Neural cell (in vitro differentiated cells): ENCODE measurements around the gene C1orf105. TPM values are rescaled to one million over a fixed set of nuclear protein-coding genes. Genes with fewer than 3 reads are reported as not detected.

Experiments
- H2AFZ ChIP-seq: fragments of 200-600, 300-800 bp; sonication (generic), shearing (Covaris generic); 2 replicates; pipeline ENCODE4 v1.6.0; 2014; ENCODE audit warnings: low read depth, mild to moderate bottlenecking, antibody characterized with exemption, low read length, moderate library complexity
- H3F3A ChIP-seq: fragments of 200-600 bp; shearing (Covaris generic); 2 replicates; pipeline ENCODE4 v1.6.1; 2016; ENCODE audit warnings: mild to moderate bottlenecking, moderate library complexity, mixed read lengths, antibody characterized with exemption, low read length; ENCODE audit not compliant: insufficient read depth, poor library complexity, severe bottlenecking
- H3K27ac ChIP-seq: fragments of 200-600, 300-800 bp; sonication (generic), shearing (Covaris generic); 2 replicates; pipeline ENCODE4 v1.5.1; 2014; ENCODE audit warnings: mild to moderate bottlenecking, low read length, moderate library complexity
- H3K27me3 ChIP-seq: fragments of 300-800, 200-600 bp; sonication (generic), shearing (Covaris generic); 2 replicates; pipeline ENCODE4 v1.6.0; 2014; ENCODE audit warnings: mild to moderate bottlenecking, low read depth, low read length, moderate library complexity; ENCODE audit not compliant: insufficient read depth
- H3K36me3 ChIP-seq: fragments of 300-800, 200-600 bp; sonication (generic), shearing (Covaris generic); 2 replicates; pipeline ENCODE4 v1.5.1; 2014; ENCODE audit warnings: mild to moderate bottlenecking, antibody characterized with exemption, low read length, moderate library complexity; ENCODE audit not compliant: insufficient read depth
- H3K4me2 ChIP-seq: fragments of 300-800, 200-600 bp; sonication (generic), shearing (Covaris generic); 2 replicates; pipeline ENCODE4 v1.6.0; 2014; ENCODE audit warnings: mild to moderate bottlenecking, low read length
- H3K4me3 ChIP-seq: fragments of 300-800, 200-600 bp; sonication (generic), shearing (Covaris generic); 2 replicates; pipeline ENCODE4 v1.5.1; 2014; ENCODE audit warnings: mild to moderate bottlenecking, low read length, moderate library complexity
- H3K79me2 ChIP-seq: fragments of 200-600 bp; shearing (Covaris generic); replicated peaks from 2 replicates; pipeline ENCODE4 v1.6.0; 2014; ENCODE audit warnings: mild to moderate bottlenecking, low read length, moderate library complexity; ENCODE audit not compliant: insufficient read depth
- H3K9ac ChIP-seq: fragments of 300-800, 200-600 bp; sonication (generic), shearing (Covaris generic); 2 replicates; pipeline ENCODE4 v1.6.1; 2016; ENCODE audit warnings: mild to moderate bottlenecking, low read length, mixed read lengths
- H3K9me2 ChIP-seq: fragments of 200-600 bp; shearing (Covaris generic); 2 replicates; pipeline ENCODE4 v1.6.1; 2016; ENCODE audit warnings: mild to moderate bottlenecking, low read length, mixed read lengths; ENCODE audit not compliant: insufficient read depth
- H3K9me3 ChIP-seq: fragments of 200-600, 300-800 bp; sonication (generic), shearing (Covaris generic); 2 replicates; pipeline ENCODE4 v1.6.1; 2016; ENCODE audit warnings: mild to moderate bottlenecking, mixed run types, low read length, moderate library complexity, mixed read lengths
- H4K20me1 ChIP-seq: fragments of 200-600 bp; shearing (Covaris generic); 2 replicates; pipeline ENCODE4 v1.6.1; 2016; ENCODE audit warnings: mild to moderate bottlenecking, mixed run types; ENCODE audit not compliant: insufficient read depth
- EP300 ChIP-seq: fragments of 450-650 bp; conservative IDR thresholded peaks from 2 replicates; pipeline ENCODE4 v1.6.1; 2014; ENCODE audit warnings: antibody characterized with exemption, mild to moderate bottlenecking, moderate library complexity; ENCODE audit not compliant: poor library complexity, severe bottlenecking
- EZH2 ChIP-seq: fragments of 200-600, 300-800 bp; shearing (Covaris generic), sonication (generic); IDR thresholded peaks from 2 replicates; pipeline ENCODE4 v1.6.1; 2014; ENCODE audit warnings: antibody characterized with exemption, low read length, borderline replicate concordance, mild to moderate bottlenecking; ENCODE audit not compliant: insufficient read depth, poor library complexity, severe bottlenecking
- MXI1 ChIP-seq: fragments of 450-650 bp; conservative IDR thresholded peaks from 2 replicates; pipeline ENCODE4 v1.6.1; 2014; ENCODE audit warnings: antibody characterized with exemption, mild to moderate bottlenecking; ENCODE audit not compliant: poor library complexity, severe bottlenecking
- POLR2AphosphoS5 ChIP-seq: IDR thresholded peaks from 2 replicates; pipeline ENCODE4 v1.6.1; 2012
- RAD21 ChIP-seq: fragments of 450-650 bp; conservative IDR thresholded peaks from 2 replicates; pipeline ENCODE4 v1.6.1; 2014; ENCODE audit warnings: antibody characterized with exemption, mild to moderate bottlenecking, moderate library complexity
- REST ChIP-seq: IDR thresholded peaks from 2 replicates; pipeline ENCODE4 v1.6.1; 2012; ENCODE audit warnings: borderline replicate concordance
- SMC3 ChIP-seq: fragments of 450-650 bp; conservative IDR thresholded peaks from 2 replicates; pipeline ENCODE4 v1.6.1; 2014; ENCODE audit warnings: antibody characterized with exemption, mild to moderate bottlenecking, moderate library complexity; ENCODE audit not compliant: poor library complexity
- TAF1 ChIP-seq: IDR thresholded peaks from 2 replicates; pipeline ENCODE4 v1.6.1; 2012; ENCODE audit warnings: low read depth
- polyA plus RNA-seq: library from polyadenylated mRNA; depleted of rRNA; stranded (reverse); fragments of >200 nt; gene quantifications from 2 replicates; pipeline ENCODE4 v1.2.3, GENCODE V29; 2014
- TF ChIP-seq, protein P1 (sequence below): fragments of 450-650 bp; IDR thresholded peaks from 2 replicates; pipeline ENCODE4 v1.5.1; 2014; ENCODE audit warnings: antibody characterized with exemption, mild to moderate bottlenecking, moderate library complexity; ENCODE audit not compliant: poor library complexity, severe bottlenecking

The C1orf105 gene
- polyA plus RNA-seq, 1 donor from 2014 or later = not detected

GRCh38 chr1:172477741-172478140 is 57.3 kb downstream of the C1orf105 start:
- Histone ChIP-seq H3K79me2 (no peaks in the 10 kb centered on the region), H2AFZ (no peak overlapping the region), H3K9me2 (no peaks in the 10 kb centered on the region), H3K4me3 (no peak overlapping the region), H3K9ac (no peak overlapping the region), H3F3A (no peaks in the 10 kb centered on the region), H3K9me3 (no peaks in the 10 kb centered on the region), H3K4me2 (no peak overlapping the region), H3K36me3 (no peaks in the 10 kb centered on the region), H4K20me1 (no peaks in the 10 kb centered on the region), H3K27me3 (no peaks in the 10 kb centered on the region), H3K27ac (no peak overlapping the region)
- TF ChIP-seq, protein P1, sequence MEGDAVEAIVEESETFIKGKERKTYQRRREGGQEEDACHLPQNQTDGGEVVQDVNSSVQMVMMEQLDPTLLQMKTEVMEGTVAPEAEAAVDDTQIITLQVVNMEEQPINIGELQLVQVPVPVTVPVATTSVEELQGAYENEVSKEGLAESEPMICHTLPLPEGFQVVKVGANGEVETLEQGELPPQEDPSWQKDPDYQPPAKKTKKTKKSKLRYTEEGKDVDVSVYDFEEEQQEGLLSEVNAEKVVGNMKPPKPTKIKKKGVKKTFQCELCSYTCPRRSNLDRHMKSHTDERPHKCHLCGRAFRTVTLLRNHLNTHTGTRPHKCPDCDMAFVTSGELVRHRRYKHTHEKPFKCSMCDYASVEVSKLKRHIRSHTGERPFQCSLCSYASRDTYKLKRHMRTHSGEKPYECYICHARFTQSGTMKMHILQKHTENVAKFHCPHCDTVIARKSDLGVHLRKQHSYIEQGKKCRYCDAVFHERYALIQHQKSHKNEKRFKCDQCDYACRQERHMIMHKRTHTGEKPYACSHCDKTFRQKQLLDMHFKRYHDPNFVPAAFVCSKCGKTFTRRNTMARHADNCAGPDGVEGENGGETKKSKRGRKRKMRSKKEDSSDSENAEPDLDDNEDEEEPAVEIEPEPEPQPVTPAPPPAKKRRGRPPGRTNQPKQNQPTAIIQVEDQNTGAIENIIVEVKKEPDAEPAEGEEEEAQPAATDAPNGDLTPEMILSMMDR = no peak
- TF ChIP-seq POLR2AphosphoS5 (no peak), EZH2 (no peak), TAF1 (no peak), REST (no peak), SMC3 (no peak), RAD21 (no peak), EP300 (no peak), MXI1 (no peak)

GRCh38 chr1:172478485-172478884 is 58.0 kb downstream of the C1orf105 start:
- TF ChIP-seq TAF1 (no peak), REST (no peak), RAD21 (no peak), SMC3 (no peak), EP300 (no peak), POLR2AphosphoS5 (no peak), EZH2 (no peak), MXI1 (no peak)
- TF ChIP-seq, protein P1 = no peak
- Histone ChIP-seq H4K20me1 (no peaks in the 10 kb centered on the region), H3K9me3 (no peaks in the 10 kb centered on the region), H3K27ac (no peak overlapping the region), H3K36me3 (no peaks in the 10 kb centered on the region), H3F3A (no peaks in the 10 kb centered on the region), H3K4me2 (no peak overlapping the region), H3K9ac (no peak overlapping the region), H3K79me2 (no peaks in the 10 kb centered on the region), H3K4me3 (no peak overlapping the region), H2AFZ (no peak overlapping the region), H3K27me3 (no peaks in the 10 kb centered on the region), H3K9me2 (no peaks in the 10 kb centered on the region)
